H9 (cell line): ENCODE measurements around the gene HNRNPA3. TPM values are rescaled to one million over a fixed set of nuclear protein-coding genes. Genes with fewer than 3 reads are reported as not detected.

Experiments used
- DNase-seq: peaks from one replicate; pipeline ENCODE4 v3.0.0-alpha.2; 2017
- H2AFZ ChIP-seq: one replicate; pipeline ENCODE4 v1.6.1; 2013; ENCODE audit warnings: mild to moderate bottlenecking, low read length, control low read depth, moderate library complexity
- H2AK5ac ChIP-seq: 2 replicates; pipeline ENCODE4 v1.6.1; 2013; ENCODE audit warnings: low read length, control low read depth, mixed read lengths; ENCODE audit not compliant: insufficient read length
- H2BK120ac ChIP-seq: one replicate; pipeline ENCODE4 v1.6.1; 2013; ENCODE audit warnings: low read depth, mild to moderate bottlenecking, low read length, control low read depth, inconsistent platforms; ENCODE audit not compliant: poor library complexity, severe bottlenecking
- H2BK12ac ChIP-seq: 2 replicates; pipeline ENCODE4 v1.6.1; 2013; ENCODE audit warnings: low read length, control low read depth, mixed read lengths, low read depth; ENCODE audit not compliant: insufficient read length
- H2BK15ac ChIP-seq: 2 replicates; pipeline ENCODE4 v1.6.1; 2013; ENCODE audit warnings: low read depth, low read length, control low read depth
- H2BK20ac ChIP-seq: one replicate; pipeline ENCODE4 v1.6.1; 2013; ENCODE audit warnings: low read depth, mild to moderate bottlenecking, low read length, control low read depth, inconsistent platforms; ENCODE audit not compliant: poor library complexity, severe bottlenecking
- H2BK5ac ChIP-seq: 2 replicates; pipeline ENCODE4 v1.6.1; 2013; ENCODE audit warnings: low read length, control low read depth, mixed read lengths; ENCODE audit not compliant: insufficient read length
- H3K14ac ChIP-seq: 2 replicates; pipeline ENCODE4 v1.6.1; 2013; ENCODE audit warnings: low read length, control low read depth; ENCODE audit not compliant: insufficient read depth
- H3K18ac ChIP-seq: 2 replicates; pipeline ENCODE4 v1.6.1; 2013; ENCODE audit warnings: low read depth, mild to moderate bottlenecking, mixed read lengths, low read length, control low read depth; ENCODE audit not compliant: insufficient read length
- H3K23ac ChIP-seq: 2 replicates; pipeline ENCODE4 v1.6.1; 2013; ENCODE audit warnings: low read length, control low read depth, mixed read lengths, low read depth; ENCODE audit not compliant: insufficient read length
- H3K23me2 ChIP-seq: 2 replicates; pipeline ENCODE4 v1.6.1; 2013; ENCODE audit warnings: low read depth, mild to moderate bottlenecking, mixed read lengths, low read length, control low read depth; ENCODE audit not compliant: insufficient read length, poor library complexity, severe bottlenecking
- H3K27ac ChIP-seq: 2 replicates; pipeline ENCODE4 v1.5.1; 2013; ENCODE audit warnings: low read length, control low read depth, mixed read lengths, low read depth; ENCODE audit not compliant: insufficient read length
- H3K27me3 ChIP-seq: 2 replicates; pipeline ENCODE4 v1.6.1; 2013; ENCODE audit warnings: low read length, control low read depth, inconsistent platforms; ENCODE audit not compliant: insufficient read depth
- H3K4ac ChIP-seq: 2 replicates; pipeline ENCODE4 v1.6.1; 2013; ENCODE audit warnings: low read depth, mild to moderate bottlenecking, control low read depth, inconsistent platforms, low read length, moderate library complexity
- H3K4me1 ChIP-seq: 2 replicates; pipeline ENCODE4 v1.6.1; 2013; ENCODE audit warnings: low read length, control low read depth, inconsistent platforms; ENCODE audit not compliant: insufficient read depth
- H3K4me2 ChIP-seq: 2 replicates; pipeline ENCODE4 v1.6.1; 2013; ENCODE audit warnings: low read length, control low read depth, mixed read lengths; ENCODE audit not compliant: insufficient read length, insufficient read depth
- H3K56ac ChIP-seq: 2 replicates; pipeline ENCODE4 v1.6.1; 2013; ENCODE audit warnings: low read depth, mild to moderate bottlenecking, mixed read lengths, low read length, control low read depth; ENCODE audit not compliant: insufficient read length
- H3K79me1 ChIP-seq: 2 replicates; pipeline ENCODE4 v1.6.1; 2013; ENCODE audit warnings: low read depth, mild to moderate bottlenecking, moderate library complexity, low read length, control low read depth, inconsistent platforms; ENCODE audit not compliant: insufficient read depth, poor library complexity, severe bottlenecking
- H3K79me2 ChIP-seq: 2 replicates; pipeline ENCODE4 v1.6.1; 2013; ENCODE audit warnings: low read length, control low read depth, inconsistent platforms; ENCODE audit not compliant: insufficient read depth
- H3K9ac ChIP-seq: 2 replicates; pipeline ENCODE4 v1.6.1; 2013; ENCODE audit warnings: low read length, control low read depth, mixed read lengths; ENCODE audit not compliant: insufficient read length; ENCODE audit errors: extremely low read depth
- H3K9me3 ChIP-seq: one replicate; pipeline ENCODE4 v1.6.1; 2013; ENCODE audit warnings: low read depth, low read length, inconsistent platforms; ENCODE audit not compliant: control insufficient read depth
- H3T11ph ChIP-seq: one replicate; pipeline ENCODE4 v1.6.1; 2013; ENCODE audit warnings: mild to moderate bottlenecking, low read length, control low read depth, inconsistent platforms
- H4K20me1 ChIP-seq: one replicate; pipeline ENCODE4 v1.6.1; 2013; ENCODE audit not compliant: control insufficient read depth, insufficient read length, insufficient read depth
- H4K5ac ChIP-seq: 2 replicates; pipeline ENCODE4 v1.6.1; 2013; ENCODE audit warnings: low read depth, mild to moderate bottlenecking, mixed read lengths, low read length, control low read depth; ENCODE audit not compliant: insufficient read length
- H4K8ac ChIP-seq: replicated peaks from 2 replicates; pipeline ENCODE4 v1.6.1; 2013; ENCODE audit warnings: low read length, control low read depth, mixed read lengths, low read depth; ENCODE audit not compliant: insufficient read length
- H4K91ac ChIP-seq: 2 replicates; pipeline ENCODE4 v1.6.1; 2013; ENCODE audit warnings: low read depth, mild to moderate bottlenecking, moderate library complexity, mixed read lengths, low read length, control low read depth; ENCODE audit not compliant: insufficient read length
- H3K27ac Mint-ChIP-seq, 3 experiments: 2 replicates in 2 of 3; 3 replicates in 1 of 3; pipeline ENCODE4 v1.8.0; 2020 to 2021; ENCODE audit warnings: mixed read lengths in 3 of 3, mild to moderate bottlenecking in 1 of 3, moderate library complexity in 1 of 3
- H3K27me3 Mint-ChIP-seq: 2 replicates; pipeline ENCODE4 v1.8.0; 2021; ENCODE audit warnings: low read depth, mild to moderate bottlenecking, moderate library complexity, mixed read lengths
- H3K36me3 Mint-ChIP-seq, 3 experiments: 2 replicates in 2 of 3; 3 replicates in 1 of 3; pipeline ENCODE4 v1.8.0; 2020 to 2021; ENCODE audit warnings: low read depth in 3 of 3, mixed read lengths in 3 of 3; ENCODE audit not compliant: insufficient read depth in 1 of 3
- H3K4me1 Mint-ChIP-seq, 2 experiments: 2 replicates each; pipeline ENCODE4 v1.8.0; 2020; ENCODE audit warnings: mixed read lengths in 2 of 2
- H3K4me3 Mint-ChIP-seq, 2 experiments: 2 replicates in 1 of 2; 3 replicates in 1 of 2; pipeline ENCODE4 v1.8.0; 2020 to 2021; ENCODE audit warnings: mild to moderate bottlenecking in 2 of 2, mixed read lengths in 2 of 2, moderate library complexity in 1 of 2
- H3K9me3 Mint-ChIP-seq, 2 experiments: 2 replicates in 1 of 2; 3 replicates in 1 of 2; pipeline ENCODE4 v1.8.0; 2020; ENCODE audit warnings: mild to moderate bottlenecking in 2 of 2, mixed read lengths in 2 of 2, moderate library complexity in 1 of 2
- WGBS: extraction: QIAGEN DNeasy Blood & Tissue Kit; methylation state at CpG from one replicate; pipeline ENCODE4 v1.1.7; 2013; ENCODE audit warnings: missing lambda C conversion rate, low lambda C conversion rate, mixed read lengths; ENCODE audit not compliant: insufficient read length; ENCODE audit errors: extremely low coverage; 5-methylcytosine and 5-hydroxymethylcytosine counted together
- total RNA-seq: library from RNA; stranded (reverse); gene quantifications from 2 replicates; pipeline ENCODE4 v1.2.1, GENCODE V29; 2021
- TF ChIP-seq, protein P1 (sequence below): fragments of 200-600 bp; sonication (generic); conservative IDR thresholded peaks from 3 replicates; pipeline ENCODE4 v1.8.0; 2021; ENCODE audit warnings: antibody characterized with exemption, mild to moderate bottlenecking

The HNRNPA3 gene
- total RNA-seq, 1 experiment from 2014 or later = 405 TPM

DNA sequence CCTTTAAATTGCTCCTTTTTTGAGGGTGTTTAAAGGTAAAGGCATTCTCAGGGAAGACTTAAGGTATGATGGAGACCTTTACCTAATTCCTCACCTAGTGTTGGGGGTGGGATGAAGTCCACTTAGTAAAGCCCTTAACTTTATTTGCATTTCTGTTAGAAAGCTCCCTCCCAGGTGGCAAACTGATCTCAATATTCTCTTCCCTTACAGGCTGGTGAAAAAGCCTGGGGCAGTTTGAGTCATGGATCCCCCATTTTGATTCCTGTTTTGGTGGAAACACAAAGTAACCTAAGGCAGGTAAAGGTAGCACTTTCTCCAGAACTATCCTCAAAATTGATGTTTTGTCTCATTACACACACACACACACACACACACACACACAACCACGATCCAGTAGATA lies 33.8 kb upstream of the HNRNPA3 start:
- Histone ChIP-seq H3T11ph (no peak overlapping the region), H4K20me1 (no peaks in the 10 kb centered on the region), H3K79me1 (no peaks in the 10 kb centered on the region), H3K14ac (no peak overlapping the region), H3K79me2 (no peaks in the 10 kb centered on the region), H3K23ac (no peak overlapping the region), H2BK20ac (no peak overlapping the region), H4K91ac (no peak overlapping the region), H4K5ac (no peak overlapping the region), H2AFZ (no peak overlapping the region), H2BK120ac (no peak overlapping the region), H2BK12ac (no peak overlapping the region), H3K4me1 (no peaks in the 10 kb centered on the region; the same call in 1 of the 2 replicates), H4K8ac (no peak overlapping the region), H3K9me3 (no peaks in the 10 kb centered on the region), H3K56ac (no peak overlapping the region), H3K27ac (peak overlapping the region; percentile 46), H3K4ac (no peak overlapping the region), H3K4me2 (peak overlapping the region; percentile 20), H2BK15ac (no peak overlapping the region), H3K23me2 (no peaks in the 10 kb centered on the region), H3K18ac (no peak overlapping the region), H2BK5ac (no peak overlapping the region), H3K27me3 (no peaks in the 10 kb centered on the region), H3K9ac (no peak overlapping the region), H2AK5ac (no peak overlapping the region)
- H3K27me3 Mint-ChIP-seq = no peaks in the 10 kb centered on the region
- peak overlapping the region; percentile 86 to 94 (median 91); a peak in 5 of 7 replicates for H3K27ac Mint-ChIP-seq
- WGBS = no CpG with 5 or more reads among the region's 1 CpG
- TF ChIP-seq, protein P1, sequence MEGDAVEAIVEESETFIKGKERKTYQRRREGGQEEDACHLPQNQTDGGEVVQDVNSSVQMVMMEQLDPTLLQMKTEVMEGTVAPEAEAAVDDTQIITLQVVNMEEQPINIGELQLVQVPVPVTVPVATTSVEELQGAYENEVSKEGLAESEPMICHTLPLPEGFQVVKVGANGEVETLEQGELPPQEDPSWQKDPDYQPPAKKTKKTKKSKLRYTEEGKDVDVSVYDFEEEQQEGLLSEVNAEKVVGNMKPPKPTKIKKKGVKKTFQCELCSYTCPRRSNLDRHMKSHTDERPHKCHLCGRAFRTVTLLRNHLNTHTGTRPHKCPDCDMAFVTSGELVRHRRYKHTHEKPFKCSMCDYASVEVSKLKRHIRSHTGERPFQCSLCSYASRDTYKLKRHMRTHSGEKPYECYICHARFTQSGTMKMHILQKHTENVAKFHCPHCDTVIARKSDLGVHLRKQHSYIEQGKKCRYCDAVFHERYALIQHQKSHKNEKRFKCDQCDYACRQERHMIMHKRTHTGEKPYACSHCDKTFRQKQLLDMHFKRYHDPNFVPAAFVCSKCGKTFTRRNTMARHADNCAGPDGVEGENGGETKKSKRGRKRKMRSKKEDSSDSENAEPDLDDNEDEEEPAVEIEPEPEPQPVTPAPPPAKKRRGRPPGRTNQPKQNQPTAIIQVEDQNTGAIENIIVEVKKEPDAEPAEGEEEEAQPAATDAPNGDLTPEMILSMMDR = no peak
- no peaks in the 10 kb centered on the region; a peak in 1 of 7 replicates for H3K36me3 Mint-ChIP-seq
- no peak for DNase-seq
- no peak overlapping the region for H3K4me3 Mint-ChIP-seq
- H3K9me3 Mint-ChIP-seq = no peaks in the 10 kb centered on the region
- H3K4me1 Mint-ChIP-seq = peaks cover 16 to 19% of the 10 kb centered on the region in 2 experiments
